WERI-Rb-1 (cell line): Measurements from ENCODE around the gene TP63.

ENCODE experiments used
- DNase-seq: peaks from one replicate; pipeline ENCODE4 v3.0.0-alpha.2; 2020
- H3K27ac ChIP-seq: fragments of 250-450 bp; sonication (Bioruptor Pico); 2 replicates; pipeline ENCODE4 v1.5.1; 2020; ENCODE audit warnings: mild to moderate bottlenecking, moderate library complexity
- H3K27me3 ChIP-seq: fragments of 250-450 bp; sonication (Bioruptor Pico); 2 replicates; pipeline ENCODE4 v1.5.1; 2021; ENCODE audit warnings: mild to moderate bottlenecking, low read depth, moderate library complexity; ENCODE audit not compliant: insufficient read depth, severe bottlenecking
- H3K36me3 ChIP-seq: fragments of 250-450 bp; sonication (Bioruptor Pico); 2 replicates; pipeline ENCODE4 v1.5.1; 2020; ENCODE audit warnings: mild to moderate bottlenecking, moderate library complexity
- H3K4me3 ChIP-seq: 2 replicates; pipeline ENCODE4 v1.5.1; 2011; ENCODE audit warnings: low read depth, mild to moderate bottlenecking, control low read depth, low read length
- H3K9me3 ChIP-seq: fragments of 250-450 bp; sonication (Bioruptor Pico); 2 replicates; pipeline ENCODE4 v1.5.1; 2021; ENCODE audit warnings: mild to moderate bottlenecking, moderate library complexity; ENCODE audit not compliant: severe bottlenecking
- CTCF ChIP-seq: IDR thresholded peaks from 2 replicates; pipeline ENCODE4 v1.5.1; 2011; ENCODE audit warnings: low read depth, mild to moderate bottlenecking, control low read depth, inconsistent platforms, low read length

The TP63 gene

GRCh38 chr3:189834462-189834861 is 203.3 kb downstream of the TP63 start:
- Histone ChIP-seq H3K9me3 (no peaks in the 10 kb centered on the region), H3K36me3 (no peaks in the 10 kb centered on the region), H3K27me3 (no peaks in the 10 kb centered on the region), H3K27ac (no peak overlapping the region), H3K4me3 (no peak overlapping the region)
- no peak for DNase-seq
- no peak for TF ChIP-seq CTCF

GRCh38 chr3:189836795-189837194 is 205.6 kb downstream of the TP63 start:
- H3K4me3 ChIP-seq, result no peak overlapping the region
- H3K36me3 ChIP-seq, result no peaks in the 10 kb centered on the region
- no peak for TF ChIP-seq CTCF
- DNase-seq, result no peak
- no peaks in the 10 kb centered on the region for H3K9me3 ChIP-seq
- no peak overlapping the region for H3K27ac ChIP-seq
- H3K27me3 ChIP-seq, result no peaks in the 10 kb centered on the region

GRCh38 chr3:189838291-189838690 is 207.1 kb downstream of the TP63 start:
- Histone ChIP-seq H3K4me3 (no peak overlapping the region), H3K9me3 (no peaks in the 10 kb centered on the region), H3K36me3 (no peaks in the 10 kb centered on the region), H3K27ac (no peak overlapping the region), H3K27me3 (no peaks in the 10 kb centered on the region)
- no peak for DNase-seq
- no peak for TF ChIP-seq CTCF

- no peak overlapping the region for H3K4me3 ChIP-seq
- H3K27ac ChIP-seq, result no peak overlapping the region
- TF ChIP-seq CTCF, result no peak
- H3K9me3 ChIP-seq, result no peaks in the 10 kb centered on the region
- no peaks in the 10 kb centered on the region for H3K27me3 ChIP-seq
- no peak for DNase-seq
- no peaks in the 10 kb centered on the region for H3K36me3 ChIP-seq
Measured at GRCh38 chr3:189839576-189839975, 208.4 kb downstream of the TP63 start.

GRCh38 chr3:189841473-189842205 is 210.4 kb downstream of the TP63 start:
- no peaks in the 10 kb centered on the region for H3K27me3 ChIP-seq
- TF ChIP-seq CTCF, result no peak
- DNase-seq, result no peak
- no peak overlapping the region for H3K27ac ChIP-seq
- H3K36me3 ChIP-seq, result no peaks in the 10 kb centered on the region
- H3K4me3 ChIP-seq, result no peak overlapping the region
- H3K9me3 ChIP-seq, result no peaks in the 10 kb centered on the region
